H1 (cell line): Measurements from ENCODE around the gene DTD1.

Source experiments
- CHD2 ChIP-seq: IDR thresholded peaks from 2 replicates; pipeline ENCODE4 v1.6.1; 2012; ENCODE audit warnings: low read length, improper control_type of control experiment
- TF ChIP-seq, protein P1 (sequence below): IDR thresholded peaks from 2 replicates; pipeline ENCODE4 v1.6.1; 2011; ENCODE audit warnings: low read depth, mild to moderate bottlenecking, low read length; ENCODE audit not compliant: insufficient read depth

DNA sequence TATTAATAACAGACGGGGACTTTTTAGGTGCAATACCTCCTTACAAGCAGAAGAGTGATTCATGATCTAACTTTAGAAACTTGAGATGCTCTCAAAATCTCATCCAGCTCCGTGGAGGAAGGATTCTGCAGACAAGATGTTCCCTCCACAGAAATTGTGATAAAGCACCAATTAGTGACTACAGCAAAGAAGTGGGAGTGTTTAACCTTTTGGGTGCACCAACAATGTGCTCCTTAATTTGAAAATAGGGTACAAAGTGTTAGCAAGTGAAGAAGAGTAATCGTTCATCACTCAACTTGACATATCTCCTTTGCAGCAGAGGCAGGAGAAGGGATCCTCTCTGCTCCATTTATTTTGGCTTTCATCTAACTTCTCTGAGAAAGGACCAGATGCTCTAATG, 202.9 kb downstream of the DTD1 start:
- TF ChIP-seq, protein P1, sequence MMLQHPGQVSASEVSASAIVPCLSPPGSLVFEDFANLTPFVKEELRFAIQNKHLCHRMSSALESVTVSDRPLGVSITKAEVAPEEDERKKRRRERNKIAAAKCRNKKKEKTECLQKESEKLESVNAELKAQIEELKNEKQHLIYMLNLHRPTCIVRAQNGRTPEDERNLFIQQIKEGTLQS, result no peak
- no peak for TF ChIP-seq CHD2
